HepG2 (cell line): ENCODE data around the gene ZNF800. TPM values are rescaled to one million over a fixed set of nuclear protein-coding genes. Genes with fewer than 3 reads are reported as not detected.

ENCODE experiments used
- ATAC-seq: fragments of 200-7000 bp; cut with Tn5 transposase; 3 replicates; pipeline ENCODE4 v1.9.1; 2020; ENCODE audit warnings: mild to moderate bottlenecking, moderate library complexity
- BruUV-seq: library from RNA; stranded (reverse); fragments of 400-500 nt; replicated peaks from 2 replicates; lab custom pipeline; 2021; lab: Mats Ljungman, UMichigan
- CTCF ChIA-PET: fragments of 300-600 bp; formaldehyde crosslinking; extraction: SDS; loops from one replicate; lab custom pipeline; 2021; ENCODE audit warnings: low total read pairs, inconsistent platforms, low intra/inter-chr PET ratio; lab: Yijun Ruan, JAX
- POLR2A ChIA-PET: fragments of 350-600 bp; sonication (Branson Sonifier 250); formaldehyde crosslinking; loops from one replicate; lab custom pipeline; 2020; ENCODE audit warnings: antibody characterized with exemption, inconsistent platforms; lab: Yijun Ruan, JAX
- DNase-seq: peaks from one replicate; pipeline ENCODE4 v3.0.0-alpha.2; 2015; ENCODE audit warnings: low spot score
- FAIRE-seq: peaks from 3 replicates; lab custom pipeline; 2011; peaks lifted over from hg19 to GRCh38; lab: Jason Lieb, UNC
- H2AFZ ChIP-seq: one replicate; pipeline ENCODE4 v1.6.1; 2011; ENCODE audit warnings: low read length, inconsistent platforms
- H3K27ac ChIP-seq: fragments of 300-600 bp; 3 replicates; pipeline ENCODE4 v1.8.0; 2011; ENCODE audit warnings: mixed run types, mild to moderate bottlenecking, mixed read lengths, low read length, inconsistent platforms; ENCODE audit not compliant: insufficient read depth; ENCODE audit errors: extremely low read length
- H3K27me3 ChIP-seq, 2 experiments: fragments of 200-600 bp in 1 of 2; 2 replicates in 1 of 2; 3 replicates in 1 of 2; pipeline versions ENCODE4 v1.6.0 to v1.8.0; 2011; ENCODE audit warnings: low read length in 2 of 2, mild to moderate bottlenecking in 2 of 2, moderate library complexity in 2 of 2, inconsistent platforms in 1 of 2; ENCODE audit not compliant: insufficient read depth in 2 of 2, control insufficient read depth in 1 of 2
- H3K36me3 ChIP-seq, 2 experiments: fragments of 200-600 bp in 1 of 2; replicated peaks in 1 of 2; 2 replicates in 1 of 2; 3 replicates in 1 of 2; pipeline versions ENCODE4 v1.5.1 to v1.8.0; 2011; ENCODE audit warnings: low read length in 2 of 2, inconsistent platforms in 1 of 2; ENCODE audit not compliant: insufficient read depth in 2 of 2, control insufficient read depth in 1 of 2
- H3K4me1 ChIP-seq: 2 replicates; pipeline ENCODE4 v1.5.1; 2012; ENCODE audit warnings: low read length, inconsistent platforms; ENCODE audit not compliant: insufficient read depth
- H3K4me2 ChIP-seq: 2 replicates; pipeline ENCODE4 v1.6.0; 2011; ENCODE audit warnings: low read depth, low read length, inconsistent platforms
- H3K4me3 ChIP-seq, 3 experiments: fragments of 200-600 bp in 1 of 3; sonication (generic), shearing (Covaris generic) in 1 of 3; replicated peaks in 1 of 3; 2 replicates each; pipeline ENCODE4 v1.5.1; 2011 to 2016; ENCODE audit warnings: low read length in 3 of 3, inconsistent platforms in 2 of 3, low read depth in 2 of 3, mild to moderate bottlenecking in 2 of 3, control low read depth in 1 of 3, mixed read lengths in 1 of 3; ENCODE audit not compliant: insufficient read depth in 1 of 3
- H3K79me2 ChIP-seq: one replicate; pipeline ENCODE4 v1.6.1; 2011; ENCODE audit warnings: low read length, inconsistent platforms; ENCODE audit not compliant: insufficient read depth
- H3K9ac ChIP-seq: 2 replicates; pipeline ENCODE4 v1.6.0; 2011; ENCODE audit warnings: mild to moderate bottlenecking, low read depth, low read length, inconsistent platforms; ENCODE audit not compliant: insufficient read depth
- H3K9me3 ChIP-seq: 2 replicates; pipeline ENCODE4 v1.5.1; 2012; ENCODE audit warnings: mild to moderate bottlenecking, low read length
- H4K20me1 ChIP-seq: 2 replicates; pipeline ENCODE4 v1.6.0; 2011; ENCODE audit warnings: inconsistent platforms, mild to moderate bottlenecking, low read length, moderate library complexity; ENCODE audit not compliant: insufficient read depth
- GABPB1 ChIP-seq: IDR thresholded peaks from 2 replicates; pipeline ENCODE4 v1.6.1; 2016; ENCODE audit warnings: mild to moderate bottlenecking, missing genetic modification reagents, moderate library complexity, missing compliant biosample characterization
- HOXD1 ChIP-seq: sonication (generic); formaldehyde crosslinking; IDR thresholded peaks from 2 replicates; pipeline ENCODE4 v1.5.0; 2020; ENCODE audit warnings: missing genetic modification reagents
- KDM5A ChIP-seq: fragments of 200-600 bp; sonication (generic); IDR thresholded peaks from 2 replicates; pipeline ENCODE4 v1.7.0; 2018; ENCODE audit warnings: antibody characterized with exemption, mild to moderate bottlenecking, low read length, borderline replicate concordance
- MIXL1 ChIP-seq: IDR thresholded peaks from 2 replicates; pipeline ENCODE4 v1.6.1; 2016
- MXI1 ChIP-seq: IDR thresholded peaks from 3 replicates; pipeline ENCODE4 v1.6.1; 2012; ENCODE audit warnings: low read depth, low read length, inconsistent platforms, borderline replicate concordance
- NFE2L1 ChIP-seq: sonication (generic); formaldehyde crosslinking; IDR thresholded peaks from 2 replicates; pipeline ENCODE4 v1.4.0; 2020; ENCODE audit warnings: missing genetic modification reagents, mild to moderate bottlenecking, borderline replicate concordance
- NFIB ChIP-seq: sonication (generic); formaldehyde crosslinking; IDR thresholded peaks from 2 replicates; pipeline ENCODE4 v1.9.0; 2021; ENCODE audit warnings: missing genetic modification reagents, mild to moderate bottlenecking, borderline replicate concordance
- RAD21 ChIP-seq: fragments of 450-650 bp; formaldehyde crosslinking; IDR thresholded peaks from 2 replicates; pipeline ENCODE4 v1.5.0; 2020; ENCODE audit warnings: mild to moderate bottlenecking
- REL ChIP-seq: sonication (generic); formaldehyde crosslinking; conservative IDR thresholded peaks from 2 replicates; pipeline ENCODE4 v1.8.0; 2022; ENCODE audit warnings: mild to moderate bottlenecking, missing genetic modification reagents, moderate library complexity
- ZNF282 ChIP-seq: fragments of 450-650 bp; IDR thresholded peaks from 2 replicates; pipeline ENCODE4 v1.6.1; 2018; ENCODE audit not compliant: partially characterized antibody
- ZNF431 ChIP-seq: sonication (generic); formaldehyde crosslinking; IDR thresholded peaks from 2 replicates; pipeline ENCODE4 v1.9.0; 2022; ENCODE audit warnings: missing genetic modification reagents, low read depth, mild to moderate bottlenecking, borderline replicate concordance
- ZNF570 ChIP-seq: sonication (generic); formaldehyde crosslinking; IDR thresholded peaks from 2 replicates; pipeline ENCODE4 v1.4.0; 2020; ENCODE audit warnings: mild to moderate bottlenecking, missing genetic modification reagents, borderline replicate concordance
- ZSCAN22 ChIP-seq: sonication (generic); formaldehyde crosslinking; IDR thresholded peaks from 2 replicates; pipeline ENCODE4 v1.4.0; 2020; ENCODE audit warnings: mild to moderate bottlenecking, missing genetic modification reagents
- WGBS: methylation state at CpG from one replicate; pipeline ENCODE4 v1.1.6; 2017; ENCODE audit warnings: low lambda C conversion rate; 5-methylcytosine and 5-hydroxymethylcytosine counted together
- in situ Hi-C: cut with HindIII; loops from 2 replicates; pipeline ENCODE4 v1.10.0; 2017; ENCODE audit warnings: low pct_unique_long_range_greater_than_20kb; ENCODE audit not compliant: extremely low pct_ligation_motif_present
- intact Hi-C: fragments of 100-400 bp; cut with micrococcal nuclease; formaldehyde crosslinking; loops from one replicate; pipeline ENCODE4 v1.10.0; 2022; ENCODE audit not compliant: unreplicated experiment
- polyA plus RNA-seq, 8 experiments: library from polyadenylated mRNA; depleted of rRNA in 3 of 8; stranded (reverse) in 7 of 8; unstranded in 1 of 8; fragments of >200 nt; fragmentation: Illumina TruSeq in 4 of 8; extraction: Trizol in 4 of 8; gene quantifications; 2 replicates each; pipeline versions ENCODE4 v1.2.1 to v1.2.3, GENCODE V29; 2011 to 2016; ENCODE audit warnings: low read depth in 4 of 8, missing spikeins in 1 of 8, mixed read lengths in 1 of 8; ENCODE audit not compliant: insufficient read depth in 1 of 8
- total RNA-seq, 5 experiments: library from RNA; depleted of rRNA; stranded (reverse); fragments of >200 nt; fragmentation: Illumina TruSeq; extraction: Trizol; gene quantifications; 2 replicates each; pipeline ENCODE4 v1.2.3, GENCODE V29; 2016; ENCODE audit warnings: low read depth in 1 of 5
- TF ChIP-seq, protein P1 (sequence below): sonication (generic); formaldehyde crosslinking; conservative IDR thresholded peaks from 2 replicates; pipeline ENCODE4 v1.4.0; 2020; ENCODE audit warnings: missing genetic modification reagents
- TF ChIP-seq, protein P2 (sequence below): sonication (generic); formaldehyde crosslinking; IDR thresholded peaks from 2 replicates; pipeline ENCODE4 v1.5.0; 2020; ENCODE audit warnings: missing genetic modification reagents
- TF ChIP-seq, protein P3 (sequence below), 2 experiments: sonication (generic) in 1 of 2; formaldehyde crosslinking in 1 of 2; IDR thresholded peaks; 2 replicates each; pipeline versions ENCODE4 v1.5.1 to v1.6.1; 2011 to 2020; ENCODE audit warnings: borderline replicate concordance in 1 of 2, low read depth in 1 of 2, low read length in 1 of 2, mild to moderate bottlenecking in 1 of 2, missing genetic modification reagents in 1 of 2, moderate library complexity in 1 of 2
- TF ChIP-seq, protein P4 (sequence below): IDR thresholded peaks from 2 replicates; pipeline ENCODE4 v1.6.1; 2016; ENCODE audit warnings: missing compliant biosample characterization, missing genetic modification reagents, borderline replicate concordance
- TF ChIP-seq, protein P5 (sequence below): sonication (generic); formaldehyde crosslinking; IDR thresholded peaks from 2 replicates; pipeline ENCODE4 v1.5.1; 2020; ENCODE audit warnings: mild to moderate bottlenecking, missing genetic modification reagents, borderline replicate concordance

The ZNF800 gene
- total and polyA plus RNA-seq, 2 of the 13 experiments (the other 11 are each of a cell fraction or from before 2014, with no cell fraction given) = 7.1 to 12.7 TPM

DNA sequence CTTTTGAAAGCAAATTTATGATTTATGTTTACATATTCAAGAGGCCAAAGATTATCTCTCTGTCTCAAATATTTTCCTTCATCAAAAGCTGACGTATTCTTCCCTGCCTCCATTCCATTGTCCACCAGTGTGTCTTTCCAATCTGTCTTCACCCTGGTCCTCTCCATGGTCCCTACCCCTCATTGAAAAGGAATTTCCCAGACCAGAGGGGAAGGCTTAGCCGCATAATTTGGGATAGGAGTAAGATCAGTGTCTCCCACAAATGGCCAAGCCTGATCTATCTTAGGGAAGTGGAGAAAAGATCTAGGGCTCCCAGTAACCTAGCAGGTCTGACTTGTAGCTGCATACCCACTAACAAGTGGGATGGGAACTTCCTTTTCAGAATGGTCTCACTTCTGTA is 46.3 kb upstream of the ZNF800 start:
- Histone ChIP-seq H3K4me1 (no peaks in the 10 kb centered on the region), H4K20me1 (no peaks in the 10 kb centered on the region), H3K27me3 (no peaks in the 10 kb centered on the region), H3K79me2 (no peaks in the 10 kb centered on the region), H3K9me3 (no peaks in the 10 kb centered on the region), H3K27ac (no peak overlapping the region), H3K4me2 (no peak overlapping the region), H3K4me3 (no peak overlapping the region), H3K36me3 (no peaks in the 10 kb centered on the region), H3K9ac (no peak overlapping the region), H2AFZ (no peak overlapping the region)
- no peak for FAIRE-seq
- DNase-seq = no peak
- ATAC-seq = no peak
- in situ Hi-C loops (no loop called here), intact Hi-C loops (no loop called here)
- POLR2A ChIA-PET = no interaction called here
- WGBS = 10% methylated on average over 2 of the region's 2 CpGs
- no TSS peak for BruUV-seq
- CTCF ChIA-PET = no interaction called here
- TF ChIP-seq NFE2L1 (CRISPR knock-in tag) (no peak), KDM5A (no peak), GABPB1 (CRISPR knock-in tag) (no peak), ZNF570 (no peak), RAD21 (CRISPR knock-in tag) (no peak), NFIB (no peak), MXI1 (no peak), ZSCAN22 (CRISPR knock-in tag) (no peak), REL (CRISPR knock-in tag) (no peak), HOXD1 (CRISPR knock-in tag) (no peak), ZNF431 (CRISPR knock-in tag) (no peak), MIXL1 (CRISPR knock-in tag) (no peak), ZNF282 (no peak)
- TF ChIP-seq, protein P1, sequence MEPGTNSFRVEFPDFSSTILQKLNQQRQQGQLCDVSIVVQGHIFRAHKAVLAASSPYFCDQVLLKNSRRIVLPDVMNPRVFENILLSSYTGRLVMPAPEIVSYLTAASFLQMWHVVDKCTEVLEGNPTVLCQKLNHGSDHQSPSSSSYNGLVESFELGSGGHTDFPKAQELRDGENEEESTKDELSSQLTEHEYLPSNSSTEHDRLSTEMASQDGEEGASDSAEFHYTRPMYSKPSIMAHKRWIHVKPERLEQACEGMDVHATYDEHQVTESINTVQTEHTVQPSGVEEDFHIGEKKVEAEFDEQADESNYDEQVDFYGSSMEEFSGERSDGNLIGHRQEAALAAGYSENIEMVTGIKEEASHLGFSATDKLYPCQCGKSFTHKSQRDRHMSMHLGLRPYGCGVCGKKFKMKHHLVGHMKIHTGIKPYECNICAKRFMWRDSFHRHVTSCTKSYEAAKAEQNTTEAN (CRISPR knock-in tag) = no peak
- TF ChIP-seq, protein P2, sequence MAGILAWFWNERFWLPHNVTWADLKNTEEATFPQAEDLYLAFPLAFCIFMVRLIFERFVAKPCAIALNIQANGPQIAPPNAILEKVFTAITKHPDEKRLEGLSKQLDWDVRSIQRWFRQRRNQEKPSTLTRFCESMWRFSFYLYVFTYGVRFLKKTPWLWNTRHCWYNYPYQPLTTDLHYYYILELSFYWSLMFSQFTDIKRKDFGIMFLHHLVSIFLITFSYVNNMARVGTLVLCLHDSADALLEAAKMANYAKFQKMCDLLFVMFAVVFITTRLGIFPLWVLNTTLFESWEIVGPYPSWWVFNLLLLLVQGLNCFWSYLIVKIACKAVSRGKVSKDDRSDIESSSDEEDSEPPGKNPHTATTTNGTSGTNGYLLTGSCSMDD = no peak
- TF ChIP-seq, protein P3, sequence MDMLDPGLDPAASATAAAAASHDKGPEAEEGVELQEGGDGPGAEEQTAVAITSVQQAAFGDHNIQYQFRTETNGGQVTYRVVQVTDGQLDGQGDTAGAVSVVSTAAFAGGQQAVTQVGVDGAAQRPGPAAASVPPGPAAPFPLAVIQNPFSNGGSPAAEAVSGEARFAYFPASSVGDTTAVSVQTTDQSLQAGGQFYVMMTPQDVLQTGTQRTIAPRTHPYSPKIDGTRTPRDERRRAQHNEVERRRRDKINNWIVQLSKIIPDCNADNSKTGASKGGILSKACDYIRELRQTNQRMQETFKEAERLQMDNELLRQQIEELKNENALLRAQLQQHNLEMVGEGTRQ (IDR thresholded peaks at IDR 0.05; ENCODE audit: low read depth, low read length) = no peak
- TF ChIP-seq, protein P3 (CRISPR knock-in tag; IDR thresholded peaks at IDR 0.05; ENCODE audit: borderline replicate concordance) = no peak
- TF ChIP-seq, protein P4, sequence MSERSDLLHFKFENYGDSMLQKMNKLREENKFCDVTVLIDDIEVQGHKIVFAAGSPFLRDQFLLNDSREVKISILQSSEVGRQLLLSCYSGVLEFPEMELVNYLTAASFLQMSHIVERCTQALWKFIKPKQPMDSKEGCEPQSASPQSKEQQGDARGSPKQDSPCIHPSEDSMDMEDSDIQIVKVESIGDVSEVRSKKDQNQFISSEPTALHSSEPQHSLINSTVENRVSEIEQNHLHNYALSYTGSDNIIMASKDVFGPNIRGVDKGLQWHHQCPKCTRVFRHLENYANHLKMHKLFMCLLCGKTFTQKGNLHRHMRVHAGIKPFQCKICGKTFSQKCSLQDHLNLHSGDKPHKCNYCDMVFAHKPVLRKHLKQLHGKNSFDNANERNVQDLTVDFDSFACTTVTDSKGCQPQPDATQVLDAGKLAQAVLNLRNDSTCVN (CRISPR knock-in tag) = no peak
- TF ChIP-seq, protein P5, sequence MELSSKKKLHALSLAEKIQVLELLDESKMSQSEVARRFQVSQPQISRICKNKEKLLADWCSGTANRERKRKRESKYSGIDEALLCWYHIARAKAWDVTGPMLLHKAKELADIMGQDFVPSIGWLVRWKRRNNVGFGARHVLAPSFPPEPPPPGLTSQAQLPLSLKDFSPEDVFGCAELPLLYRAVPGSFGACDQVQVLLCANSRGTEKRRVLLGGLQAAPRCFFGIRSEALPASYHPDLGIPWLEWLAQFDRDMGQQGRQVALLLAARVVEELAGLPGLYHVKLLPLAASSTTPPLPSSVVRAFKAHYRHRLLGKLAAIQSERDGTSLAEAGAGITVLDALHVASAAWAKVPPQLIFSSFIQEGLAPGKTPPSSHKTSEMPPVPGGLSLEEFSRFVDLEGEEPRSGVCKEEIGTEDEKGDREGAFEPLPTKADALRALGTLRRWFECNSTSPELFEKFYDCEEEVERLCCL = no peak
